H9 (cell line): ENCODE data around the gene SSH3. TPM values are rescaled to one million over a fixed set of nuclear protein-coding genes. Genes with fewer than 3 reads are reported as not detected.

Experiments used
- DNase-seq: peaks from one replicate; pipeline ENCODE4 v3.0.0-alpha.2; 2017
- H2AFZ ChIP-seq: one replicate; pipeline ENCODE4 v1.6.1; 2013; ENCODE audit warnings: mild to moderate bottlenecking, low read length, control low read depth, moderate library complexity
- H2AK5ac ChIP-seq: 2 replicates; pipeline ENCODE4 v1.6.1; 2013; ENCODE audit warnings: low read length, control low read depth, mixed read lengths; ENCODE audit not compliant: insufficient read length
- H2BK120ac ChIP-seq: one replicate; pipeline ENCODE4 v1.6.1; 2013; ENCODE audit warnings: low read depth, mild to moderate bottlenecking, low read length, control low read depth, inconsistent platforms; ENCODE audit not compliant: poor library complexity, severe bottlenecking
- H2BK12ac ChIP-seq: 2 replicates; pipeline ENCODE4 v1.6.1; 2013; ENCODE audit warnings: low read length, control low read depth, mixed read lengths, low read depth; ENCODE audit not compliant: insufficient read length
- H2BK15ac ChIP-seq: 2 replicates; pipeline ENCODE4 v1.6.1; 2013; ENCODE audit warnings: low read depth, low read length, control low read depth
- H2BK20ac ChIP-seq: one replicate; pipeline ENCODE4 v1.6.1; 2013; ENCODE audit warnings: low read depth, mild to moderate bottlenecking, low read length, control low read depth, inconsistent platforms; ENCODE audit not compliant: poor library complexity, severe bottlenecking
- H2BK5ac ChIP-seq: 2 replicates; pipeline ENCODE4 v1.6.1; 2013; ENCODE audit warnings: low read length, control low read depth, mixed read lengths; ENCODE audit not compliant: insufficient read length
- H3K14ac ChIP-seq: 2 replicates; pipeline ENCODE4 v1.6.1; 2013; ENCODE audit warnings: low read length, control low read depth; ENCODE audit not compliant: insufficient read depth
- H3K18ac ChIP-seq: 2 replicates; pipeline ENCODE4 v1.6.1; 2013; ENCODE audit warnings: low read depth, mild to moderate bottlenecking, mixed read lengths, low read length, control low read depth; ENCODE audit not compliant: insufficient read length
- H3K23ac ChIP-seq: 2 replicates; pipeline ENCODE4 v1.6.1; 2013; ENCODE audit warnings: low read length, control low read depth, mixed read lengths, low read depth; ENCODE audit not compliant: insufficient read length
- H3K23me2 ChIP-seq: 2 replicates; pipeline ENCODE4 v1.6.1; 2013; ENCODE audit warnings: low read depth, mild to moderate bottlenecking, mixed read lengths, low read length, control low read depth; ENCODE audit not compliant: insufficient read length, poor library complexity, severe bottlenecking
- H3K27ac ChIP-seq: 2 replicates; pipeline ENCODE4 v1.5.1; 2013; ENCODE audit warnings: low read length, control low read depth, mixed read lengths, low read depth; ENCODE audit not compliant: insufficient read length
- H3K27me3 ChIP-seq: 2 replicates; pipeline ENCODE4 v1.6.1; 2013; ENCODE audit warnings: low read length, control low read depth, inconsistent platforms; ENCODE audit not compliant: insufficient read depth
- H3K4ac ChIP-seq: 2 replicates; pipeline ENCODE4 v1.6.1; 2013; ENCODE audit warnings: low read depth, mild to moderate bottlenecking, control low read depth, inconsistent platforms, low read length, moderate library complexity
- H3K4me1 ChIP-seq: 2 replicates; pipeline ENCODE4 v1.6.1; 2013; ENCODE audit warnings: low read length, control low read depth, inconsistent platforms; ENCODE audit not compliant: insufficient read depth
- H3K4me2 ChIP-seq: 2 replicates; pipeline ENCODE4 v1.6.1; 2013; ENCODE audit warnings: low read length, control low read depth, mixed read lengths; ENCODE audit not compliant: insufficient read length, insufficient read depth
- H3K56ac ChIP-seq: 2 replicates; pipeline ENCODE4 v1.6.1; 2013; ENCODE audit warnings: low read depth, mild to moderate bottlenecking, mixed read lengths, low read length, control low read depth; ENCODE audit not compliant: insufficient read length
- H3K79me1 ChIP-seq: 2 replicates; pipeline ENCODE4 v1.6.1; 2013; ENCODE audit warnings: low read depth, mild to moderate bottlenecking, moderate library complexity, low read length, control low read depth, inconsistent platforms; ENCODE audit not compliant: insufficient read depth, poor library complexity, severe bottlenecking
- H3K79me2 ChIP-seq: 2 replicates; pipeline ENCODE4 v1.6.1; 2013; ENCODE audit warnings: low read length, control low read depth, inconsistent platforms; ENCODE audit not compliant: insufficient read depth
- H3K9ac ChIP-seq: 2 replicates; pipeline ENCODE4 v1.6.1; 2013; ENCODE audit warnings: low read length, control low read depth, mixed read lengths; ENCODE audit not compliant: insufficient read length; ENCODE audit errors: extremely low read depth
- H3K9me3 ChIP-seq: one replicate; pipeline ENCODE4 v1.6.1; 2013; ENCODE audit warnings: low read depth, low read length, inconsistent platforms; ENCODE audit not compliant: control insufficient read depth
- H3T11ph ChIP-seq: one replicate; pipeline ENCODE4 v1.6.1; 2013; ENCODE audit warnings: mild to moderate bottlenecking, low read length, control low read depth, inconsistent platforms
- H4K20me1 ChIP-seq: one replicate; pipeline ENCODE4 v1.6.1; 2013; ENCODE audit not compliant: control insufficient read depth, insufficient read length, insufficient read depth
- H4K5ac ChIP-seq: 2 replicates; pipeline ENCODE4 v1.6.1; 2013; ENCODE audit warnings: low read depth, mild to moderate bottlenecking, mixed read lengths, low read length, control low read depth; ENCODE audit not compliant: insufficient read length
- H4K8ac ChIP-seq: replicated peaks from 2 replicates; pipeline ENCODE4 v1.6.1; 2013; ENCODE audit warnings: low read length, control low read depth, mixed read lengths, low read depth; ENCODE audit not compliant: insufficient read length
- H4K91ac ChIP-seq: 2 replicates; pipeline ENCODE4 v1.6.1; 2013; ENCODE audit warnings: low read depth, mild to moderate bottlenecking, moderate library complexity, mixed read lengths, low read length, control low read depth; ENCODE audit not compliant: insufficient read length
- H3K27ac Mint-ChIP-seq, 3 experiments: 2 replicates in 2 of 3; 3 replicates in 1 of 3; pipeline ENCODE4 v1.8.0; 2020 to 2021; ENCODE audit warnings: mixed read lengths in 3 of 3, mild to moderate bottlenecking in 1 of 3, moderate library complexity in 1 of 3
- H3K27me3 Mint-ChIP-seq: 2 replicates; pipeline ENCODE4 v1.8.0; 2021; ENCODE audit warnings: low read depth, mild to moderate bottlenecking, moderate library complexity, mixed read lengths
- H3K36me3 Mint-ChIP-seq, 3 experiments: 2 replicates in 2 of 3; 3 replicates in 1 of 3; pipeline ENCODE4 v1.8.0; 2020 to 2021; ENCODE audit warnings: low read depth in 3 of 3, mixed read lengths in 3 of 3; ENCODE audit not compliant: insufficient read depth in 1 of 3
- H3K4me1 Mint-ChIP-seq, 2 experiments: 2 replicates each; pipeline ENCODE4 v1.8.0; 2020; ENCODE audit warnings: mixed read lengths in 2 of 2
- H3K4me3 Mint-ChIP-seq, 2 experiments: 2 replicates in 1 of 2; 3 replicates in 1 of 2; pipeline ENCODE4 v1.8.0; 2020 to 2021; ENCODE audit warnings: mild to moderate bottlenecking in 2 of 2, mixed read lengths in 2 of 2, moderate library complexity in 1 of 2
- H3K9me3 Mint-ChIP-seq, 2 experiments: 2 replicates in 1 of 2; 3 replicates in 1 of 2; pipeline ENCODE4 v1.8.0; 2020; ENCODE audit warnings: mild to moderate bottlenecking in 2 of 2, mixed read lengths in 2 of 2, moderate library complexity in 1 of 2
- CTCF ChIP-seq: fragments of 200-600 bp; sonication (generic); conservative IDR thresholded peaks from 3 replicates; pipeline ENCODE4 v1.8.0; 2021; ENCODE audit warnings: antibody characterized with exemption, mild to moderate bottlenecking
- WGBS: extraction: QIAGEN DNeasy Blood & Tissue Kit; methylation state at CpG from one replicate; pipeline ENCODE4 v1.1.7; 2013; ENCODE audit warnings: missing lambda C conversion rate, low lambda C conversion rate, mixed read lengths; ENCODE audit not compliant: insufficient read length; ENCODE audit errors: extremely low coverage; 5-methylcytosine and 5-hydroxymethylcytosine counted together
- total RNA-seq: library from RNA; stranded (reverse); gene quantifications from 2 replicates; pipeline ENCODE4 v1.2.1, GENCODE V29; 2021

The SSH3 gene
- total RNA-seq, 1 experiment from 2014 or later, result 42.2 TPM

GRCh38 chr11:67277231-67277961 lies 25.9 kb upstream of the SSH3 start:
- Mint-ChIP-seq H3K27me3 (no peaks in the 10 kb centered on the region), H3K36me3 (peaks cover 10 to 35% (median 33%) of the 10 kb centered on the region in 3 experiments; a peak in 6 of 7 replicates), H3K27ac (peak overlapping the region; percentile 70 to 87 (median 72); a peak in 6 of 7 replicates), H3K4me3 (peak overlapping the region in 1 of 2 experiments; percentile 40; a peak in 1 of 5 replicates), H3K4me1 (peaks cover 14 to 23% of the 10 kb centered on the region in 2 experiments), H3K9me3 (no peaks in the 10 kb centered on the region)
- Histone ChIP-seq H3K23me2 (no peaks in the 10 kb centered on the region), H3K4me1 (peaks cover 2% of the 10 kb centered on the region; the same call in 1 of the 2 replicates), H3K4ac (no peak overlapping the region), H4K8ac (no peak overlapping the region), H3K79me2 (peaks cover under 1% of the 10 kb centered on the region; the same call in 1 of the 2 replicates), H4K20me1 (no peaks in the 10 kb centered on the region), H4K91ac (no peak overlapping the region), H3K56ac (no peak overlapping the region), H3K14ac (peak overlapping the region; percentile 39; the same call in 1 of the 2 replicates), H3K79me1 (no peaks in the 10 kb centered on the region), H2BK5ac (no peak overlapping the region), H2BK120ac (no peak overlapping the region), H3T11ph (no peak overlapping the region), H3K27ac (no peak overlapping the region), H3K18ac (no peak overlapping the region), H2AK5ac (no peak overlapping the region), H2BK12ac (no peak overlapping the region), H2BK20ac (no peak overlapping the region), H3K4me2 (no peak overlapping the region), H3K23ac (no peak overlapping the region), H2BK15ac (no peak overlapping the region), H2AFZ (no peak overlapping the region), H3K27me3 (no peaks in the 10 kb centered on the region), H3K9ac (no peak overlapping the region), H4K5ac (no peak overlapping the region), H3K9me3 (no peaks in the 10 kb centered on the region)
- no peak for TF ChIP-seq CTCF
- no CpG with 5 or more reads among the region's 24 CpGs for WGBS
- peak; percentile 88 for DNase-seq
